Endometrial microvascular endothelial cells (primary cell): ENCODE results near the gene TTC13. TPM values are rescaled to one million over a fixed set of nuclear protein-coding genes. Genes with fewer than 3 reads are reported as not detected.

ENCODE experiments used
- in situ Hi-C: cut with HindIII; loops from 2 replicates; pipeline ENCODE4 v1.10.0; 2017; ENCODE audit warnings: low sequenced_read_pairs, low pct_unique_long_range_greater_than_20kb; ENCODE audit errors: inconsistent ontology term
- total RNA-seq: library from RNA; depleted of rRNA; stranded (reverse); fragments of >200 nt; gene quantifications from one replicate; pipeline ENCODE4 v1.2.3, GENCODE V29; 2015; ENCODE audit errors: inconsistent ontology term

The TTC13 gene
- total RNA-seq, 1 donor from 2014 or later = 15.1 TPM

- in situ Hi-C loops = no loop called here
Measured at GRCh38 chr1:230892018-230892491, 86.6 kb downstream of the TTC13 start.

- in situ Hi-C loops = no loop called here
Measured at GRCh38 chr1:230891413-230891812, 87.2 kb downstream of the TTC13 start.

- in situ Hi-C loops = no loop called here
Measured at GRCh38 chr1:230884646-230885045, 94.0 kb downstream of the TTC13 start.

- in situ Hi-C loops = no loop called here
Measured at GRCh38 chr1:230883967-230884366, 94.7 kb downstream of the TTC13 start.

- in situ Hi-C loops = no loop called here
Measured at GRCh38 chr1:230879778-230880177, 98.9 kb downstream of the TTC13 start.

GRCh38 chr1:230878591-230878990 is 100.1 kb downstream of the TTC13 start:
- in situ Hi-C loops = no loop called here

GRCh38 chr1:230877924-230878590 is 100.6 kb downstream of the TTC13 start:
- in situ Hi-C loops = no loop called here

GRCh38 chr1:230877146-230877923 is 101.3 kb downstream of the TTC13 start:
- in situ Hi-C loops = no loop called here

GRCh38 chr1:230876660-230877059 is 102.0 kb downstream of the TTC13 start:
- in situ Hi-C loops = no loop called here

GRCh38 chr1:230875370-230875769 is 103.3 kb downstream of the TTC13 start:
- in situ Hi-C loops = no loop called here

GRCh38 chr1:230870916-230871315 is 107.7 kb downstream of the TTC13 start:
- in situ Hi-C loops = no loop called here

GRCh38 chr1:230869500-230869899 is 109.2 kb downstream of the TTC13 start:
- in situ Hi-C loops = no loop called here

GRCh38 chr1:230868736-230869385 is 109.8 kb downstream of the TTC13 start:
- in situ Hi-C loops = no loop called here

- in situ Hi-C loops = no loop called here
Measured at GRCh38 chr1:230867903-230868735, 110.5 kb downstream of the TTC13 start, which contains the start of gene C1orf198. Gene C1orf198, minus strand, starts transcription at chr1:230868521. Its CDS starts 9 bp downstream, at chr1:230868512.

- in situ Hi-C loops = no loop called here
Measured at GRCh38 chr1:230867101-230867902, 111.4 kb downstream of the TTC13 start.

GRCh38 chr1:230866171-230867070 is 112.2 kb downstream of the TTC13 start:
- in situ Hi-C loops = no loop called here
